Esophagus (tissue), 2 donors: ENCODE measurements around the gene DAB1. TPM values are rescaled to one million over a fixed set of nuclear protein-coding genes. Genes with fewer than 3 reads are reported as not detected.

Experiments
- H3K27ac ChIP-seq, 2 donors: one replicate each; pipeline ENCODE4 v1.5.1; 2013; ENCODE audit warnings: low read depth in 2 of 2, mild to moderate bottlenecking in 2 of 2, inconsistent platforms in 1 of 2, low read length in 1 of 2, moderate library complexity in 1 of 2
- H3K27me3 ChIP-seq, 2 donors: one replicate each; pipeline ENCODE4 v1.6.1; 2013; ENCODE audit warnings: low read length in 2 of 2, control low read depth in 1 of 2, mild to moderate bottlenecking in 1 of 2; ENCODE audit not compliant: insufficient read depth in 2 of 2, control insufficient read depth in 1 of 2
- H3K36me3 ChIP-seq, 2 donors: one replicate each; pipeline ENCODE4 v1.6.1; 2013; ENCODE audit warnings: low read length in 1 of 2; ENCODE audit not compliant: control insufficient read depth in 2 of 2, insufficient read depth in 2 of 2
- H3K4me1 ChIP-seq, 2 donors: one replicate each; pipeline ENCODE4 v1.6.1; 2013; ENCODE audit warnings: low read length in 1 of 2; ENCODE audit not compliant: control insufficient read depth in 2 of 2, insufficient read depth in 2 of 2
- H3K4me3 ChIP-seq, 2 donors: one replicate each; pipeline ENCODE4 v1.5.1; 2013; ENCODE audit warnings: low read length in 2 of 2, mild to moderate bottlenecking in 2 of 2, low read depth in 1 of 2, moderate library complexity in 1 of 2
- H3K9me3 ChIP-seq, 2 donors: one replicate each; pipeline ENCODE4 v1.6.1; 2013; ENCODE audit warnings: mild to moderate bottlenecking in 2 of 2, low read depth in 1 of 2, low read length in 1 of 2, moderate library complexity in 1 of 2; ENCODE audit not compliant: control insufficient read depth in 2 of 2, insufficient read depth in 1 of 2
- WGBS, 2 donors: extraction: QIAGEN DNeasy Blood & Tissue Kit; methylation state at CpG; one replicate each; pipeline ENCODE4 v1.1.7; 2013; 5-methylcytosine and 5-hydroxymethylcytosine counted together
- polyA plus RNA-seq, 2 donors: library from polyadenylated mRNA; stranded (reverse); fragments of 200-250 nt; gene quantifications; one replicate each; pipeline ENCODE4 v1.2.3, GENCODE V29; 2013
- donor health status: healthy with polysubstance abuse.
- donor health status: Bipolar disorder and iron deficiency.

Gene DAB1
- polyA plus RNA-seq, 2 donors: 0.04 TPM; not detected in 1

GRCh38 chr1:57109247-57109646, 314.6 kb downstream of the DAB1 start:
- H3K4me3 ChIP-seq: no peak overlapping the region
- 46 to 54% methylated on average over 1 of the region's 1 CpG for WGBS, 2 donors
- no peak overlapping the region for H3K27ac ChIP-seq
- no peaks in the 10 kb centered on the region for H3K36me3 ChIP-seq
- no peaks in the 10 kb centered on the region for H3K9me3 ChIP-seq
- H3K4me1 ChIP-seq: no peaks in the 10 kb centered on the region
- H3K27me3 ChIP-seq: no peaks in the 10 kb centered on the region

GRCh38 chr1:57106296-57106695, 317.6 kb downstream of the DAB1 start:
- Histone ChIP-seq H3K4me3 (no peak overlapping the region), H3K27ac (no peak overlapping the region), H3K36me3 (no peaks in the 10 kb centered on the region), H3K4me1 (no peaks in the 10 kb centered on the region), H3K27me3 (no peaks in the 10 kb centered on the region), H3K9me3 (no peaks in the 10 kb centered on the region)
- 78 to 88% methylated on average over 4 of the region's 4 CpGs for WGBS, 2 donors

GRCh38 chr1:57102561-57103326, 321.1 kb downstream of the DAB1 start:
- Histone ChIP-seq H3K4me1 (no peaks in the 10 kb centered on the region), H3K9me3 (no peaks in the 10 kb centered on the region), H3K27ac (no peak overlapping the region), H3K27me3 (no peaks in the 10 kb centered on the region), H3K4me3 (no peak overlapping the region), H3K36me3 (no peaks in the 10 kb centered on the region)
- 63 to 66% methylated on average over 7 of the region's 7 CpGs for WGBS, 2 donors

- 28 to 47% methylated on average over 1 of the region's 1 CpG for WGBS, 2 donors
- Histone ChIP-seq H3K4me3 (no peak overlapping the region), H3K4me1 (no peaks in the 10 kb centered on the region), H3K27me3 (no peaks in the 10 kb centered on the region), H3K36me3 (no peaks in the 10 kb centered on the region), H3K9me3 (no peaks in the 10 kb centered on the region), H3K27ac (no peak overlapping the region)
Observed at GRCh38 chr1:57101209-57101608, 322.7 kb downstream of the DAB1 start.

- Histone ChIP-seq H3K4me1 (no peaks in the 10 kb centered on the region), H3K27ac (no peak overlapping the region), H3K27me3 (peaks cover 0 to 3% of the 10 kb centered on the region in 2 donors), H3K9me3 (no peaks in the 10 kb centered on the region), H3K4me3 (no peak overlapping the region), H3K36me3 (no peaks in the 10 kb centered on the region)
- 87 to 92% methylated on average over 2 of the region's 2 CpGs for WGBS, 2 donors
Observed at GRCh38 chr1:57094749-57095148, 329.1 kb downstream of the DAB1 start.

- no peaks in the 10 kb centered on the region for H3K36me3 ChIP-seq
Observed at GRCh38 chr1:57093122-57093521, 330.7 kb downstream of the DAB1 start.

GRCh38 chr1:57091642-57092041, 332.2 kb downstream of the DAB1 start:
- no peak overlapping the region for H3K4me3 ChIP-seq
- H3K4me1 ChIP-seq: no peaks in the 10 kb centered on the region
- H3K27me3 ChIP-seq: peaks cover 0 to 3% of the 10 kb centered on the region in 2 donors
- no peak overlapping the region for H3K27ac ChIP-seq
- no peaks in the 10 kb centered on the region for H3K9me3 ChIP-seq
- H3K36me3 ChIP-seq: no peaks in the 10 kb centered on the region
- 61 to 72% methylated on average over 1 of the region's 1 CpG for WGBS, 2 donors

More at GRCh38 chr1:57093122-57093521, 330.7 kb downstream of the DAB1 start:
- 87 to 91% methylated on average over 3 of the region's 3 CpGs for WGBS, 2 donors
- Histone ChIP-seq H3K9me3 (no peaks in the 10 kb centered on the region), H3K4me3 (no peak overlapping the region), H3K27ac (no peak overlapping the region), H3K27me3 (peaks cover 0 to 3% of the 10 kb centered on the region in 2 donors), H3K4me1 (no peaks in the 10 kb centered on the region)

GRCh38 chr1:57089855-57090254, 334.0 kb downstream of the DAB1 start:
- Histone ChIP-seq H3K4me1 (no peaks in the 10 kb centered on the region), H3K27me3 (no peaks in the 10 kb centered on the region), H3K9me3 (no peaks in the 10 kb centered on the region), H3K27ac (no peak overlapping the region), H3K36me3 (no peaks in the 10 kb centered on the region), H3K4me3 (no peak overlapping the region)
- WGBS, 2 donors: 64 to 65% methylated on average over 3 of the region's 3 CpGs

- no peak overlapping the region for H3K27ac ChIP-seq
- H3K9me3 ChIP-seq: no peaks in the 10 kb centered on the region
- no peak overlapping the region for H3K4me3 ChIP-seq
- H3K27me3 ChIP-seq: no peaks in the 10 kb centered on the region
- 91 to 92% methylated on average over 4 of the region's 4 CpGs for WGBS, 2 donors
- H3K36me3 ChIP-seq: no peaks in the 10 kb centered on the region
- no peaks in the 10 kb centered on the region for H3K4me1 ChIP-seq
Observed at GRCh38 chr1:57089221-57089620, 334.6 kb downstream of the DAB1 start.

- Histone ChIP-seq H3K27me3 (no peaks in the 10 kb centered on the region), H3K4me1 (no peaks in the 10 kb centered on the region), H3K9me3 (no peaks in the 10 kb centered on the region), H3K4me3 (no peak overlapping the region), H3K27ac (no peak overlapping the region), H3K36me3 (no peaks in the 10 kb centered on the region)
- WGBS, 2 donors: 84 to 88% methylated on average over 6 of the region's 6 CpGs
Observed at GRCh38 chr1:57088653-57089052, 335.2 kb downstream of the DAB1 start.
